A549 (cell line): ENCODE data around the gene DOCK1.

Experiments
- CBX8 ChIP-seq: fragments of 200-600 bp; sonication (generic); IDR thresholded peaks from 2 replicates; pipeline ENCODE4 v1.6.1; 2016
- HDAC2 ChIP-seq: fragments of 200-600 bp; sonication (generic); IDR thresholded peaks from 2 replicates; pipeline ENCODE4 v1.6.1; 2016
- HOXB13 ChIP-seq: fragments of 250-450 bp; sonication (Bioruptor Pico); IDR thresholded peaks from 2 replicates; pipeline ENCODE4 v1.5.0; 2020; ENCODE audit warnings: low read depth, mild to moderate bottlenecking, moderate library complexity
- MAZ ChIP-seq: fragments of 150-350 bp; IDR thresholded peaks from 2 replicates; pipeline ENCODE4 v1.6.1; 2014; ENCODE audit warnings: antibody characterized with exemption, low read depth, low read length, borderline replicate concordance
- MYC ChIP-seq: IDR thresholded peaks from 2 replicates; pipeline ENCODE4 v1.6.1; 2012; ENCODE audit warnings: mild to moderate bottlenecking, inconsistent platforms, low read length, improper control_type of control experiment, borderline replicate concordance
- NFE2L2 ChIP-seq: fragments of 150-350 bp; conservative IDR thresholded peaks from 2 replicates; pipeline ENCODE4 v1.6.1; 2014; ENCODE audit warnings: low read length
- NR3C1 ChIP-seq: fragments of >200 bp; sonication (Bioruptor Twin); formaldehyde crosslinking; IDR thresholded peaks from 3 replicates; pipeline ENCODE4 v1.6.1; 2017
- POLR2A ChIP-seq: IDR thresholded peaks from 2 replicates; pipeline ENCODE4 v1.6.1; 2012; ENCODE audit warnings: mild to moderate bottlenecking, low read length
- RAD21 ChIP-seq, 2 experiments: fragments of >200 bp in 1 of 2; sonication (Bioruptor Twin) in 1 of 2; formaldehyde crosslinking in 1 of 2; IDR thresholded peaks in 1 of 2; conservative IDR thresholded peaks in 1 of 2; 2 replicates in 1 of 2; 3 replicates in 1 of 2; pipeline ENCODE4 v1.6.1; 2012 to 2018; ENCODE audit warnings: inconsistent platforms in 1 of 2
- SMC3 ChIP-seq: fragments of >200 bp; sonication (Bioruptor Twin); formaldehyde crosslinking; IDR thresholded peaks from 3 replicates; pipeline ENCODE4 v1.6.1; 2018; ENCODE audit warnings: inconsistent platforms
- TF ChIP-seq, protein P1 (sequence below): fragments of >200 bp; sonication (Bioruptor Twin); formaldehyde crosslinking; IDR thresholded peaks from 3 replicates; pipeline ENCODE4 v1.5.1; 2016
- TF ChIP-seq, protein P2 (sequence below): fragments of 450-650 bp; IDR thresholded peaks from 2 replicates; pipeline ENCODE4 v1.6.1; 2014; ENCODE audit warnings: antibody characterized with exemption
- TF ChIP-seq, protein P3 (sequence below): fragments of 200-600 bp; sonication (generic); IDR thresholded peaks from 2 replicates; pipeline ENCODE4 v1.6.1; 2016; ENCODE audit warnings: antibody characterized with exemption, mild to moderate bottlenecking, moderate library complexity
- TF ChIP-seq, protein P4 (sequence below): fragments of 150-350 bp; IDR thresholded peaks from 2 replicates; pipeline ENCODE4 v1.6.1; 2014; ENCODE audit warnings: low read depth, mild to moderate bottlenecking, low read length

DNA sequence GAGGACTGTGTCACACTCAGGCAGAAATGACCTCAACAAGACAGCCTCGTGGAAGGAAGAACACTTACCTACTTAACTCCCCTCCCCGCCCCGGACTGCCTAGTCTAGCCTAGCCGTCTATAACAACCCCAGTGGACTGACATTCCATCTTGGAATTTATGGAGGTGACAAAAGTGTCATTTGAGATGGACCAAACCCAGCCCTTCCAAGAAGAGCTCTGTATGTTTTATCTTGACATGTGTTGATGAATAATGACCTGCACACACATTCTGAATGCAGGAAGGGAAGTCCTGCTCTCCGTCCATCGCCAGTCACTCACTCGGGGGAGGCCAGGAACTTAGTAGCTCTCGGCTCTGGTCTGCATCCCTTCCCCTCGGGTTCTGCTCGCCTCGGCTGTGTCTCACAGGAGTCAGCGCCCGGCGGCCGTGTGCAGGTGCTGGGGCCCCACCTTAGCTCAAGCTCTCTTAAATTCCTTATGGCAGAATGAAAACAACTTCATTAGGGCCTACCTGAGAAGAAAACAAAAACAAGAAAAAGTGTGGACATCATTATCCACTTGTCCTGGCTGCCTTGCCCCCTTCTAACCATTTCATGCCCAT, 503.0 kb downstream of the DOCK1 start:
- TF ChIP-seq NR3C1 (no peak), HDAC2 (no peak), MAZ (no peak), HOXB13 (CRISPR knock-in tag) (no peak), CBX8 (no peak), SMC3 (no peak), RAD21 (conservative IDR thresholded peaks at IDR 0.05 in 1 of 2, IDR thresholded peaks at IDR 0.05 in 1 of 2) (no peak), NFE2L2 (no peak), POLR2A (no peak), MYC (no peak)
- TF ChIP-seq, protein P1, sequence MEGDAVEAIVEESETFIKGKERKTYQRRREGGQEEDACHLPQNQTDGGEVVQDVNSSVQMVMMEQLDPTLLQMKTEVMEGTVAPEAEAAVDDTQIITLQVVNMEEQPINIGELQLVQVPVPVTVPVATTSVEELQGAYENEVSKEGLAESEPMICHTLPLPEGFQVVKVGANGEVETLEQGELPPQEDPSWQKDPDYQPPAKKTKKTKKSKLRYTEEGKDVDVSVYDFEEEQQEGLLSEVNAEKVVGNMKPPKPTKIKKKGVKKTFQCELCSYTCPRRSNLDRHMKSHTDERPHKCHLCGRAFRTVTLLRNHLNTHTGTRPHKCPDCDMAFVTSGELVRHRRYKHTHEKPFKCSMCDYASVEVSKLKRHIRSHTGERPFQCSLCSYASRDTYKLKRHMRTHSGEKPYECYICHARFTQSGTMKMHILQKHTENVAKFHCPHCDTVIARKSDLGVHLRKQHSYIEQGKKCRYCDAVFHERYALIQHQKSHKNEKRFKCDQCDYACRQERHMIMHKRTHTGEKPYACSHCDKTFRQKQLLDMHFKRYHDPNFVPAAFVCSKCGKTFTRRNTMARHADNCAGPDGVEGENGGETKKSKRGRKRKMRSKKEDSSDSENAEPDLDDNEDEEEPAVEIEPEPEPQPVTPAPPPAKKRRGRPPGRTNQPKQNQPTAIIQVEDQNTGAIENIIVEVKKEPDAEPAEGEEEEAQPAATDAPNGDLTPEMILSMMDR, result no peak
- TF ChIP-seq, protein P2, sequence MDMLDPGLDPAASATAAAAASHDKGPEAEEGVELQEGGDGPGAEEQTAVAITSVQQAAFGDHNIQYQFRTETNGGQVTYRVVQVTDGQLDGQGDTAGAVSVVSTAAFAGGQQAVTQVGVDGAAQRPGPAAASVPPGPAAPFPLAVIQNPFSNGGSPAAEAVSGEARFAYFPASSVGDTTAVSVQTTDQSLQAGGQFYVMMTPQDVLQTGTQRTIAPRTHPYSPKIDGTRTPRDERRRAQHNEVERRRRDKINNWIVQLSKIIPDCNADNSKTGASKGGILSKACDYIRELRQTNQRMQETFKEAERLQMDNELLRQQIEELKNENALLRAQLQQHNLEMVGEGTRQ, result no peak
- TF ChIP-seq, protein P3, sequence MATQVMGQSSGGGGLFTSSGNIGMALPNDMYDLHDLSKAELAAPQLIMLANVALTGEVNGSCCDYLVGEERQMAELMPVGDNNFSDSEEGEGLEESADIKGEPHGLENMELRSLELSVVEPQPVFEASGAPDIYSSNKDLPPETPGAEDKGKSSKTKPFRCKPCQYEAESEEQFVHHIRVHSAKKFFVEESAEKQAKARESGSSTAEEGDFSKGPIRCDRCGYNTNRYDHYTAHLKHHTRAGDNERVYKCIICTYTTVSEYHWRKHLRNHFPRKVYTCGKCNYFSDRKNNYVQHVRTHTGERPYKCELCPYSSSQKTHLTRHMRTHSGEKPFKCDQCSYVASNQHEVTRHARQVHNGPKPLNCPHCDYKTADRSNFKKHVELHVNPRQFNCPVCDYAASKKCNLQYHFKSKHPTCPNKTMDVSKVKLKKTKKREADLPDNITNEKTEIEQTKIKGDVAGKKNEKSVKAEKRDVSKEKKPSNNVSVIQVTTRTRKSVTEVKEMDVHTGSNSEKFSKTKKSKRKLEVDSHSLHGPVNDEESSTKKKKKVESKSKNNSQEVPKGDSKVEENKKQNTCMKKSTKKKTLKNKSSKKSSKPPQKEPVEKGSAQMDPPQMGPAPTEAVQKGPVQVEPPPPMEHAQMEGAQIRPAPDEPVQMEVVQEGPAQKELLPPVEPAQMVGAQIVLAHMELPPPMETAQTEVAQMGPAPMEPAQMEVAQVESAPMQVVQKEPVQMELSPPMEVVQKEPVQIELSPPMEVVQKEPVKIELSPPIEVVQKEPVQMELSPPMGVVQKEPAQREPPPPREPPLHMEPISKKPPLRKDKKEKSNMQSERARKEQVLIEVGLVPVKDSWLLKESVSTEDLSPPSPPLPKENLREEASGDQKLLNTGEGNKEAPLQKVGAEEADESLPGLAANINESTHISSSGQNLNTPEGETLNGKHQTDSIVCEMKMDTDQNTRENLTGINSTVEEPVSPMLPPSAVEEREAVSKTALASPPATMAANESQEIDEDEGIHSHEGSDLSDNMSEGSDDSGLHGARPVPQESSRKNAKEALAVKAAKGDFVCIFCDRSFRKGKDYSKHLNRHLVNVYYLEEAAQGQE, result no peak
- TF ChIP-seq, protein P4, sequence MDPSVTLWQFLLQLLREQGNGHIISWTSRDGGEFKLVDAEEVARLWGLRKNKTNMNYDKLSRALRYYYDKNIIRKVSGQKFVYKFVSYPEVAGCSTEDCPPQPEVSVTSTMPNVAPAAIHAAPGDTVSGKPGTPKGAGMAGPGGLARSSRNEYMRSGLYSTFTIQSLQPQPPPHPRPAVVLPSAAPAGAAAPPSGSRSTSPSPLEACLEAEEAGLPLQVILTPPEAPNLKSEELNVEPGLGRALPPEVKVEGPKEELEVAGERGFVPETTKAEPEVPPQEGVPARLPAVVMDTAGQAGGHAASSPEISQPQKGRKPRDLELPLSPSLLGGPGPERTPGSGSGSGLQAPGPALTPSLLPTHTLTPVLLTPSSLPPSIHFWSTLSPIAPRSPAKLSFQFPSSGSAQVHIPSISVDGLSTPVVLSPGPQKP, result no peak
